Lung (tissue), 12 donors: ENCODE results near the gene ZNF281. TPM values are rescaled to one million over a fixed set of nuclear protein-coding genes. Genes with fewer than 3 reads are reported as not detected.

Source experiments
- ATAC-seq: fragments of 200-7000 bp; cut with Tn5 transposase; one replicate; pipeline ENCODE4 v1.9.1; 2020; ENCODE audit warnings: moderate number of reproducible peaks; ENCODE audit not compliant: insufficient read depth, low FRiP score
- DNase-seq, 3 donors: peaks; one replicate each; pipeline ENCODE4 v3.0.0-alpha.2; 2013 to 2017
- H3K27ac ChIP-seq, 2 donors: one replicate each; pipeline ENCODE4 v1.5.1; 2013; ENCODE audit warnings: mild to moderate bottlenecking in 2 of 2, moderate library complexity in 2 of 2, control low read depth in 1 of 2, inconsistent platforms in 1 of 2, low read depth in 1 of 2, low read length in 1 of 2
- H3K27me3 ChIP-seq, 3 donors: one replicate each; pipeline ENCODE4 v1.5.1; 2013; ENCODE audit warnings: low read length in 2 of 3; ENCODE audit not compliant: control insufficient read depth in 3 of 3, insufficient read depth in 3 of 3
- H3K36me3 ChIP-seq, 4 donors: one replicate each; pipeline ENCODE4 v1.5.1; 2013; ENCODE audit warnings: low read length in 4 of 4, mild to moderate bottlenecking in 1 of 4, moderate library complexity in 1 of 4; ENCODE audit not compliant: control insufficient read depth in 4 of 4, insufficient read depth in 4 of 4
- H3K4me1 ChIP-seq, 5 donors: one replicate each; pipeline ENCODE4 v1.5.1; 2013; ENCODE audit warnings: low read length in 5 of 5, mild to moderate bottlenecking in 2 of 5, moderate library complexity in 1 of 5; ENCODE audit not compliant: control insufficient read depth in 5 of 5, insufficient read depth in 5 of 5
- H3K4me3 ChIP-seq: one replicate; pipeline ENCODE4 v1.5.1; 2013; ENCODE audit warnings: mild to moderate bottlenecking, control low read depth, moderate library complexity
- H3K9ac ChIP-seq, 2 donors: one replicate each; pipeline ENCODE4 v1.5.1; 2013; ENCODE audit warnings: low read length in 2 of 2, control low read depth in 1 of 2; ENCODE audit not compliant: insufficient read depth in 1 of 2
- H3K9me3 ChIP-seq, 4 donors: one replicate each; pipeline ENCODE4 v1.5.1; 2013; ENCODE audit warnings: low read length in 3 of 4, mild to moderate bottlenecking in 1 of 4, moderate library complexity in 1 of 4; ENCODE audit not compliant: control insufficient read depth in 4 of 4, insufficient read depth in 3 of 4
- WGBS, 2 donors: extraction: QIAGEN DNeasy Blood & Tissue Kit; methylation state at CpG; one replicate each; pipeline ENCODE4 v1.1.7; 2013; 5-methylcytosine and 5-hydroxymethylcytosine counted together
- polyA plus RNA-seq, 2 donors: library from polyadenylated mRNA; stranded (reverse); fragments of 200-250 nt; gene quantifications; one replicate each; pipeline ENCODE4 v1.2.1, GENCODE V29; 2013
- total RNA-seq, 2 donors: library from RNA; depleted of rRNA in 1 of 2; stranded (reverse); fragments of >200 nt in 1 of 2; gene quantifications; one replicate each; pipeline ENCODE4 v1.2.1, GENCODE V29; 2014 to 2021
- TF ChIP-seq, protein P1 (sequence below): IDR thresholded peaks from 2 replicates; pipeline ENCODE4 v1.5.1; 2012; ENCODE audit warnings: mild to moderate bottlenecking; ENCODE audit errors: control extremely low read depth, extremely low read depth
- donor health status: control.
- donor health status: control.
- donor health status: Bipolar disorder and iron deficiency.
- donor health status: healthy.
- donor health status: DM: yes; HTN: yes; CAD: no.

Gene ZNF281
- total and polyA plus RNA-seq, 4 donors, result 5.4 to 24.8 (median 10.9) TPM

GRCh38 chr1:200427744-200428143 lies 17.9 kb upstream of the ZNF281 start:
- H3K9ac ChIP-seq, result no peak overlapping the region
- 72 to 90% methylated on average over 5 of the region's 5 CpGs for WGBS, 2 donors
- H3K4me3 ChIP-seq, result no peak overlapping the region
- H3K27me3 ChIP-seq, result no peaks in the 10 kb centered on the region
- H3K27ac ChIP-seq, result no peak overlapping the region
- H3K4me1 ChIP-seq, result no peaks in the 10 kb centered on the region
- TF ChIP-seq, protein P1, sequence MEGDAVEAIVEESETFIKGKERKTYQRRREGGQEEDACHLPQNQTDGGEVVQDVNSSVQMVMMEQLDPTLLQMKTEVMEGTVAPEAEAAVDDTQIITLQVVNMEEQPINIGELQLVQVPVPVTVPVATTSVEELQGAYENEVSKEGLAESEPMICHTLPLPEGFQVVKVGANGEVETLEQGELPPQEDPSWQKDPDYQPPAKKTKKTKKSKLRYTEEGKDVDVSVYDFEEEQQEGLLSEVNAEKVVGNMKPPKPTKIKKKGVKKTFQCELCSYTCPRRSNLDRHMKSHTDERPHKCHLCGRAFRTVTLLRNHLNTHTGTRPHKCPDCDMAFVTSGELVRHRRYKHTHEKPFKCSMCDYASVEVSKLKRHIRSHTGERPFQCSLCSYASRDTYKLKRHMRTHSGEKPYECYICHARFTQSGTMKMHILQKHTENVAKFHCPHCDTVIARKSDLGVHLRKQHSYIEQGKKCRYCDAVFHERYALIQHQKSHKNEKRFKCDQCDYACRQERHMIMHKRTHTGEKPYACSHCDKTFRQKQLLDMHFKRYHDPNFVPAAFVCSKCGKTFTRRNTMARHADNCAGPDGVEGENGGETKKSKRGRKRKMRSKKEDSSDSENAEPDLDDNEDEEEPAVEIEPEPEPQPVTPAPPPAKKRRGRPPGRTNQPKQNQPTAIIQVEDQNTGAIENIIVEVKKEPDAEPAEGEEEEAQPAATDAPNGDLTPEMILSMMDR, result no peak
- DNase-seq (no peak), ATAC-seq (no peak)
- H3K9me3 ChIP-seq, result no peaks in the 10 kb centered on the region
- no peaks in the 10 kb centered on the region for H3K36me3 ChIP-seq

DNA sequence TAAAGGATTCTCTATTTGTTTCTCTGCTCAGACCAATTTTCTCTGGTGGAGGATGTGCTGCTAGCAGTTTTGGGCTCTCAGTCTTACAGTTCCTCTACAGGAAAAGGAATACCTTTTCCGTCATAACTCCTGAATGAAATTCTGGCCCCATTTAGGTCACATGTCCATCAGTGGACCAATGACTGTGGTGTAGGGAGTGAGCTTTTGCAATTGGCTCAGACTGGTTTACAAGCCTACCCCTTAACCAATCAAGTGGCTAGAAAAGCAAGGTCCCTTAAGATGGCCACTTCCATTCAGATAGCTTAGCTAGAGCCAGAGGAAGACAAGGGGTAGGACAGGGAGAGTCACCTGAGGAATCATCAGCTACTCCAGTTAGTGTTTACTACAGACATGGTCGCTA lies 16.4 kb upstream of the ZNF281 start:
- 94 to 98% methylated on average over 2 of the region's 2 CpGs for WGBS, 2 donors

DNA sequence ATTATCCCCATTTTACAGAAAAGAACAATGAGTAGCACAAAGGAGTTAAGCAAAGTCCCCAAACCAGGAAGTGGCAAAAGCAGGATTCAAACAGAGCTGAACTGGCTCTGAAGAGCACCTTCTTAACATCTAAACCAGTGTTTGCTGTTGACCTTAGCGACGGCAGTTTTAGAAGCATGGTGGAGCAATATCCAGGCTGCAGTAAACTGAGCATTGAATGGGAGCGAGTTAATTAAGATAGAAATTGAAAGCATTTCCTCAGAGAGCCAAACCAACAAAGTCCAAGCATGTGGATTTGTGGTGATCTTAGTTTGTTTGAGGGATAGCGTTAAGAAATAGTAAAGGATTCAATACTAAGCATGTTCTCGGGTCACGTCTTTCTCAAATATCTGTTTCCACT lies 13.4 kb upstream of the ZNF281 start:
- ATAC-seq, result no peak
- WGBS, 2 donors, result 84 to 92% methylated on average over 6 of the region's 6 CpGs
- no peak for DNase-seq
- H3K27ac ChIP-seq, result no peak overlapping the region
- H3K9ac ChIP-seq, result no peak overlapping the region
- H3K36me3 ChIP-seq, result no peaks in the 10 kb centered on the region
- H3K27me3 ChIP-seq, result no peaks in the 10 kb centered on the region
- H3K4me3 ChIP-seq, result no peak overlapping the region
- TF ChIP-seq, protein P1, result no peak
- H3K9me3 ChIP-seq, result no peaks in the 10 kb centered on the region
- peaks cover 0 to 2% (median 0%) of the 10 kb centered on the region in 5 donors for H3K4me1 ChIP-seq

More for the DNA sequence above, 16.4 kb upstream of the ZNF281 start:
- TF ChIP-seq, protein P1, result no peak
- Histone ChIP-seq H3K9ac (no peak overlapping the region), H3K27ac (no peak overlapping the region), H3K27me3 (no peaks in the 10 kb centered on the region), H3K36me3 (no peaks in the 10 kb centered on the region), H3K9me3 (no peaks in the 10 kb centered on the region), H3K4me1 (no peaks in the 10 kb centered on the region), H3K4me3 (no peak overlapping the region)
- DNase-seq, result no peak
- no peak for ATAC-seq

GRCh38 chr1:200422211-200422610 lies 12.4 kb upstream of the ZNF281 start:
- peaks cover 0 to 2% (median 0%) of the 10 kb centered on the region in 5 donors for H3K4me1 ChIP-seq
- H3K27me3 ChIP-seq, result no peaks in the 10 kb centered on the region
- no peaks in the 10 kb centered on the region for H3K36me3 ChIP-seq
- no peak overlapping the region for H3K4me3 ChIP-seq
- 96 to 98% methylated on average over 3 of the region's 3 CpGs for WGBS, 2 donors
- H3K9ac ChIP-seq, result no peak overlapping the region
- no peak for DNase-seq
- no peak for ATAC-seq
- H3K9me3 ChIP-seq, result no peaks in the 10 kb centered on the region
- no peak overlapping the region for H3K27ac ChIP-seq
- TF ChIP-seq, protein P1, result no peak
